ENCODE measurements around the gene RAP2B.

RAP2B gene

GRCh38 chr3:153160451-153161137, 1.4 kb upstream of the RAP2B start:
- peak; percentile 65 to 76 for DNase-seq (ENCODE audit: low read depth in 2 of 2)

GRCh38 chr3:153161138-153161713, 800 bp upstream of the RAP2B start:
- DNase-seq (ENCODE audit: low read depth in 2 of 2) = peak; percentile 72 to 84

- DNase-seq (ENCODE audit: low read depth in 2 of 2) = peak; percentile 24 to 30
Observed at GRCh38 chr3:153162513-153163392, 727 bp downstream of the RAP2B start.

- peak in 1 of 2 donors; percentile 2 for DNase-seq (ENCODE audit: low read depth in 2 of 2)
Observed at GRCh38 chr3:153163393-153163724, 1.3 kb downstream of the RAP2B start.

- DNase-seq (ENCODE audit: low read depth in 2 of 2) = no peak
Observed at GRCh38 chr3:153163756-153164550, 1.9 kb downstream of the RAP2B start.

GRCh38 chr3:153165261-153165681, 3.2 kb downstream of the RAP2B start:
- no peak for DNase-seq (ENCODE audit: low read depth in 2 of 2)

GRCh38 chr3:153166206-153166605, 4.2 kb downstream of the RAP2B start:
- DNase-seq (ENCODE audit: low read depth in 2 of 2) = no peak

- DNase-seq (ENCODE audit: low read depth in 2 of 2) = no peak
Observed at GRCh38 chr3:153166796-153167195, 4.8 kb downstream of the RAP2B start.

GRCh38 chr3:153169793-153170383, 7.9 kb downstream of the RAP2B start:
- no peak for DNase-seq (ENCODE audit: low read depth in 2 of 2)

GRCh38 chr3:153171256-153171655, 9.2 kb downstream of the RAP2B start:
- no peak for DNase-seq (ENCODE audit: low read depth in 2 of 2)

- DNase-seq (ENCODE audit: low read depth in 2 of 2) = no peak
Observed at GRCh38 chr3:153171918-153172317, 9.9 kb downstream of the RAP2B start.

- DNase-seq (ENCODE audit: low read depth in 2 of 2) = no peak
Observed at GRCh38 chr3:153172796-153173757, 11.1 kb downstream of the RAP2B start.

GRCh38 chr3:153173758-153174516, 11.9 kb downstream of the RAP2B start:
- no peak for DNase-seq (ENCODE audit: low read depth in 2 of 2)

GRCh38 chr3:153176197-153176596, 14.2 kb downstream of the RAP2B start:
- DNase-seq (ENCODE audit: low read depth in 2 of 2) = no peak

- DNase-seq (ENCODE audit: low read depth in 2 of 2) = no peak
Observed at GRCh38 chr3:153180860-153181372, 18.9 kb downstream of the RAP2B start.

GRCh38 chr3:153182501-153183293, 20.7 kb downstream of the RAP2B start:
- DNase-seq (ENCODE audit: low read depth in 2 of 2) = no peak

- no peak for DNase-seq (ENCODE audit: low read depth in 2 of 2)
Observed at GRCh38 chr3:153190923-153191322, 28.9 kb downstream of the RAP2B start.

GRCh38 chr3:153192327-153192726, 30.3 kb downstream of the RAP2B start:
- DNase-seq (ENCODE audit: low read depth in 2 of 2) = no peak

Data from stimulated activated CD4-positive, alpha-beta T cell treated with anti-CD3 and anti-CD28 coated beads, Interleukin-4, amount 100 ng/mL, for 48 hours (primary cell).